HL-60/S4 treated with retinoic acid at 250 ng/mL for 4 days and 3 days (cell line): ENCODE data around the gene SCAMP2.

Source experiments
- in situ Hi-C: fragments of 300-500 bp; cut with MboI; formaldehyde crosslinking; loops from 2 replicates; pipeline ENCODE4 v1.7.0; 2022; ENCODE audit warnings: low sequenced_read_pairs

Gene SCAMP2

DNA sequence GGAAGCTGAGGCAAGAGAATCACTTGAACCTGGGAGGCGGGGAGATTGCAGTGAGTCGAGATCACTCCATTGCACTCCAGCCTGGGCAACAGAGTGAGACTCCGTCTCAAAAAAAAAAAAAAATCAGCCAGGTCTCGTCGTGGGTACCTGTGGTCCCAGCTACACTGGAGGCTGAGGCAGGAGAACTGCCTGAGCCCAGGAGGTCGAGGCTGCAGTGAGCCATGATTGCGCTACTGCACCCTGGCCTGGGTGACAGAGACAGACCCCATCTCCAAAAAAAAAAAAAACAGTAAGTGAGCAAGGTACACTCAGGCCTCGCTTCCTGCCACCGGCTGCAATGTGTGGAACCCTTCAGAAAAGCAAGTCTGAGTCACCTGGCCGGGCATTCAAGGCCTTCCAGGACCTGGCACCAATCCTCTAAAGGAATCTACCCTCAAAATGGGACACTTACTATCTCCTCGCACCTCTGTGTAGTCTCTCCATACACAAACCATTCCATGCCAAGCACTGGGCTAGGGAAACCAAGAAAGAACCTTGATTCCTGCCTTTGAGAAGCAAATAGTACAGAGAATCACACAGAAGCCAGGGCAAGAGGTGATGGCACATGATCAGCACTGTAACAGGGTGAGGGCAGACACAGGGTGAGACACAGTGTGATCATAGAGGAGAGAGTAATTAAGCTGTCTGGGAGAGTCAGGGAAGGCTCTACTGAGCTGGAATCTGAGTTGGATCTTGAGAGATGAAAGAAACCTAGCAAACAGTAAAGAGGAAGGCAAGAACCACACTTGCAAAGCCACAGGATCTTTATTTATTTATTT is 9.7 kb downstream of the SCAMP2 start:
- in situ Hi-C loops, result no loop called here

DNA sequence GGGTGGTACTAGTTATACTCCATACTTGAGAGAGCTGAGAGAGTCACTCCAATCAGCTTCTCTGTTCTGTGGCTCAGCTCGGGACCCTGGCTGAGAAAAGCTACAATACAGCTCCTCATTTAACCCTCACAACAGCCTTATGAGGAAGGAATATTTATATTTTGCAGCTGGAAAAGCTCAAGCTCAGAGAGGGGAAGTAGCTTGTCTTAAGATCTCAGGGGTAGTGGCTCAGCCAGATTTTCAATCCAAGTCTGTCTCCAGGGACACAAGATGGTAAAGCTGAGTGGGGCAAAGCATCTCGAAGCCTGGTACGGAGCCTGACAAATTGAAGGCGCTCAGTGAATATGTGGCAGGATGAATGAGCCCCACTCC is 14.8 kb downstream of the SCAMP2 start:
- in situ Hi-C loops, result no loop called here

DNA sequence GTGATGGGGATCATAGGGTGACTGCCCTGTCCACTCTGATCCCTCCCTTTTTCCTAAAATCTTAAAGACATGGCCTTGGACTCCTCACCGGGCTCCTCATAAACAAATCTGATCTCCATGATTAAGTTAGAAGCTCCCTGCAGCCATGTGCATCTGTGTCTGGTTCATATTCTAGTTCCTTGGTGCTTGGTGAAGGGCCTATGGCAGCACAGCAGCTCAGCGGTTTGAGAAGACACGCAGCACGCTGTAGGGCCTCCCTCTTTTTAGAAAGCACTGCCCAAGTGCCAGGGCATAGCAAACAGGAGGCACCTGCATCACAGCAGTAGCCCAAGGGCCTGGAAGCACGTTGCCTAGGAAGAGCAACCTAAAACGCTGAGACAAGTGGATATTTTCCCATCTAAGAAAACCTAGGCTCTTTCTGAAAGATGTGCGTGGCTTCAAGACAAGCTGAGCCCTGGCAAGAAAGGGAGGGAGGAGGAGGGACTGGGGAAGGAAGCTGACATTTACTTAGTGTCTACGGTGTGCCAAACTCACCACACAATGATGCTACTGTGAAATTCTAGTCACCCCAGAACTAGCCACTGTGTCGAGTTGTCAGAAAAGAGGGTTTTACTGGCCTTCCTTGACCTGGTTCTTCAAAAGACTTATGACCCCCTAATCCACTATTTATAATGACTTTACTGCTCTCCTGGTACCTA is 15.3 kb downstream of the SCAMP2 start:
- in situ Hi-C loops, result no loop called here

- in situ Hi-C loops, result no loop called here
Measured at GRCh38 chr15:74857082-74857655, 16.0 kb downstream of the SCAMP2 start.

- in situ Hi-C loops, result no loop called here
Measured at GRCh38 chr15:74856537-74856936, 16.6 kb downstream of the SCAMP2 start.

DNA sequence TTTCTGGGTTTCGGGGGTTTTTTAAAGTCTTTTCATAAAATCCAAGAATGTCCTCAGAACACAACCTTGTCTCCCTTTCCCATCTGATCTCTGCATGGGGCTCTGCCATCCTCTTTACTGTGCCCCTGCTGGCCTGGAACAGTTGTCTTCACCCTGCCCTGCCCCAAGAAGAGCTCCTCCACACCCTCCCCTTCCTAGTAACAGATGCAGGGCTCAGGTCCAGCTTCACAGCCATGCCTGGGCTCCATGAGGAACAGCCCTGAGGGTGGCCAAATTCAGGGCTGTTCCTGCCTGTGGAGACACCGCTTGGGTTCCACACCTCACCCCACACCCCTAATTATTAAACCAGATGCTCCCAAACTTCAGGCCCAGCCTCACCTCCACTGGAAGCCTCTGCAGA is 17.3 kb downstream of the SCAMP2 start:
- in situ Hi-C loops, result no loop called here

DNA sequence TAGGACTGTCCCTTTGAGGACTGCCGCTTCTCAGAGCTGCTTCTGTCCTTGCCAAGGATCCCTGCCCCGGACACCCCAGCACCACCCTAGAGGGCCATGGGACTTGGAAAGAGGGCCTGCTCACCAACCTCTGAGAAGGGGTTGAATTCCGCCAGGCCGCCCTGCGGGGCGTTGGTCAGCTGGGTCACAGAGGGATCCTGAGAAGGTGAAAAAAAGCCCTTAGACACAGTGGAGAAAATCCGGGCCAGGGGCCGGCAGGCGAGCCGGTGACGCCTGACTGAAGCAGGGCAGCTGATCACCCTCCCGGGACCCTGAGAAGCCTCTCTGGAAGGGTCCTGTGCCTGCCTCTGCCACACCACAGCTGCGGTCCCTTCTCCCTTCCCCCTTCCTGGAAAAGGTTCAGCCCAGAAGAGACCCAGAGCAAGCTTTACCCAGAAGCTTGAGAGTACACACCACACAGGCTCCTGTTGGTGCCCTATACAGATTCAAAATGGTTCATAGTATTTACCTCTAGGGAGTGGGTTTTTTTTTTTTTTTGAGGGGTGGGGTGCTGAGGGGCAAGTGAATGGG is 18.6 kb downstream of the SCAMP2 start:
- in situ Hi-C loops, result no loop called here

GRCh38 chr15:74851960-74852359 is 21.2 kb downstream of the SCAMP2 start:
- in situ Hi-C loops, result no loop called here

- in situ Hi-C loops, result no loop called here
Measured at GRCh38 chr15:74850393-74850792, 22.8 kb downstream of the SCAMP2 start.

- in situ Hi-C loops, result no loop called here
Measured at GRCh38 chr15:74847432-74847831, 25.7 kb downstream of the SCAMP2 start.

- in situ Hi-C loops, result no loop called here
Measured at GRCh38 chr15:74845581-74845980, 27.6 kb downstream of the SCAMP2 start.

DNA sequence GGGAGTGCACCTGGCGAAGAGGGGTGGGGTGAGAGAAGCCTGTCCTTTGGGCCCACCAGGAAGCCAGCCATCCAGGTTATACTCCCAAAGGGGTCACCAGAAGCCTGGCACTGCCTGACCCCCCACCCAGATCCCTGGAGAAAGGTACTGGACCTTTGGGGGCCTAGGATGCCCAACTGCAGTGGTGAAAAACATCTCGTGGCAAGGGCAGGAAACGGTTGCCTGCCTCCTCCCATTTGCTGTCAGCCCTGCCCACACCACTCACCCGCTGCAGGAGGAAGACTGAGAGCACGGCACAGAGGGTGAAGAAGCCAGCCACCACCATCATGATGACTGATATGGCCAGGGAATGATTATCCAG is 28.0 kb downstream of the SCAMP2 start:
- in situ Hi-C loops, result no loop called here

GRCh38 chr15:74844319-74845207 is 28.6 kb downstream of the SCAMP2 start:
- in situ Hi-C loops, result no loop called here

DNA sequence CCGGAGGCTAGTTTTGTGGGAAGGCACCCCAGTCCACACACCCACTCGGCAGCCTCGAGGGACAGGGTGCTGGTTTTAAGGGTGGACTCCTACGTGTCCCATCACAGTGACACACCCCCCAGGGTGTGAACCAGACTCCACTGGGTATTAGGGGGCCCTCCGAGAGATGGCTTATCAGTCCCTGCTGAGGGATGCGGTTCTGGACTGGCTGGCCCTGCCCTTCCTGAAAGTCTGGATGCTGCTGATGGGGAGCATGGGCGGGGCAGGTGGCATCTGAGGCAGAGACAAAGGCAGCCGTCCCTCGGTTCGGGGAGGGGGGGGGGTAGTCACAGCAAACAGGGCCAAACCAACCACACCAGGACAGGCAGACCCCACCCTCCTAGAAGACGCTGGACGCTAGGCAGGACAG is 29.3 kb downstream of the SCAMP2 start:
- in situ Hi-C loops, result no loop called here

- in situ Hi-C loops, result no loop called here
Measured at GRCh38 chr15:74843445-74843828, 29.7 kb downstream of the SCAMP2 start.

DNA sequence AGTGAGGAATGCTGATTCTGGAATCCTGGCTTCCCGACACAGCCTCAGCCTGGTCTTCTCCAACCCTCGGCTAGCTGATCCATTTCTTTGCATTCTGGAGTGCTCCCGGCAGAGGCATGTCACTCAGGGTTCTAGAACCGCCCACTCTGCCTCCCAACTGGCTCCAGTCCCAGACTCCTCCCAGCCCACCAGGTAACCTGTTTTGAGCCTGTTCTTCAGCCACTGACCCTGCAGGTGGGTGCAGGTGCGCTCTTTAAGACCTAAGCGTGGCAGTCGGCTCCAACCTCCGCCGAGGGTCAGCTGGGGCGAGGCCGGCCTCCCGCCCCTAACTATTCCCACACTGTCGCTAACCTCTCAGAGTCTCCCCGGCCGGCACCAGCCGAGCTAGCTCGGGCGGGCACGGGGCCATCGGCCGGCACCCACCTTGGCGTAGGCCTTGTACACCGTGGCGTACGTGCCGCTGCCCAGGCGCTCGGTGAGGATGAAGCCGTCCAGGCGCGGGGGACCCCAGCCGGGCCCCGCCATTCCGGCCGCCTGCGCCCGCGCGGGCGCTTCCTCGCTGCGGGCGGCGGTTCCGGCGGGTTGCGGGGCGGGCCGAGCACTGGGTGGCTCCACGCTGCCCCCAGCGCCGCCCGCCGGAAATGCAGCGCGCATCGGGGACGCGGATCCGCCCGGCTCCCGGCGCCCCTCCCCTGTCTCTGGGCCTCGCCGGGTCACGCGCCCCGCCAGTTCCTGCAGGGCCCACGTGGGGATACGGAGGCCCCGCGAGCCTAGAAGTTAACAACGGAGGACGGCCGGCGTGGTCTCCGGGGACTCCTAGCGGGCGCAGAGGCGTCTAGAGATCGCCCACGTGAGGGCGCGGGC is 30.4 kb downstream of the SCAMP2 start, which contains the start of gene ULK3:
ULK3 (minus strand) TSS at position 576 of the 864 bp plus-strand sequence; CDS start at position 525, 51 bp downstream.
- in situ Hi-C loops, result no loop called here

- in situ Hi-C loops, result no loop called here
Measured at GRCh38 chr15:74841891-74842373, 31.2 kb downstream of the SCAMP2 start.

GRCh38 chr15:74840851-74841775 is 32.1 kb downstream of the SCAMP2 start:
- in situ Hi-C loops, result no loop called here
